K562 (cell line): ENCODE measurements around the gene MACROD2.

ENCODE experiments used
- CBX3 ChIP-seq, 2 experiments: IDR thresholded peaks; 1 replicate in 1 of 2; 2 replicates in 1 of 2; pipeline ENCODE4 v1.6.1; 2012; ENCODE audit warnings: inconsistent platforms in 2 of 2, low read length in 2 of 2, borderline replicate concordance in 1 of 2, control low read depth in 1 of 2
- CTCF ChIP-seq, 3 experiments: IDR thresholded peaks in 2 of 3; conservative IDR thresholded peaks in 1 of 3; 2 replicates each; pipeline ENCODE4 v1.5.1; 2011 to 2012; ENCODE audit warnings: low read length in 3 of 3, mild to moderate bottlenecking in 3 of 3, control low read depth in 2 of 3, improper control_type of control experiment in 1 of 3, inconsistent platforms in 1 of 3, low read depth in 1 of 3, mixed read lengths in 1 of 3, moderate library complexity in 1 of 3; ENCODE audit not compliant: insufficient read depth in 2 of 3
- POLR2A ChIP-seq: fragments of 450-650 bp; conservative IDR thresholded peaks from 2 replicates; pipeline ENCODE4 v1.6.1; 2016
- TF ChIP-seq, protein P1 (sequence below): fragments of 450-650 bp; formaldehyde crosslinking; IDR thresholded peaks from 2 replicates; pipeline ENCODE4 v1.4.0; 2020; ENCODE audit warnings: mild to moderate bottlenecking, mixed read lengths

- TF ChIP-seq CTCF (IDR thresholded peaks at IDR 0.05 in 2 of 3, conservative IDR thresholded peaks at IDR 0.05 in 1 of 3; ENCODE audit: insufficient read depth in 2 of 3, low read depth in 1 of 3, low read length in 3 of 3) (no peak), CBX3 (IDR thresholded peaks at IDR 0.05; ENCODE audit: borderline replicate concordance in 1 of 2, low read length in 2 of 2) (no peak), POLR2A (no peak)
- TF ChIP-seq, protein P1, sequence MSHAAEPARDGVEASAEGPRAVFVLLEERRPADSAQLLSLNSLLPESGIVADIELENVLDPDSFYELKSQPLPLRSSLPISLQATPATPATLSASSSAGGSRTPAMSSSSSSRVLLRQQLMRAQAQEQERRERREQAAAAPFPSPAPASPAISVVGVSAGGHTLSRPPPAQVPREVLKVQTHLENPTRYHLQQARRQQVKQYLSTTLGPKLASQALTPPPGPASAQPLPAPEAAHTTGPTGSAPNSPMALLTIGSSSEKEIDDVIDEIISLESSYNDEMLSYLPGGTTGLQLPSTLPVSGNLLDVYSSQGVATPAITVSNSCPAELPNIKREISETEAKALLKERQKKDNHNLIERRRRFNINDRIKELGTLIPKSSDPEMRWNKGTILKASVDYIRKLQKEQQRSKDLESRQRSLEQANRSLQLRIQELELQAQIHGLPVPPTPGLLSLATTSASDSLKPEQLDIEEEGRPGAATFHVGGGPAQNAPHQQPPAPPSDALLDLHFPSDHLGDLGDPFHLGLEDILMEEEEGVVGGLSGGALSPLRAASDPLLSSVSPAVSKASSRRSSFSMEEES (CRISPR knock-in tag), result no peak
Observed at GRCh38 chr20:14992153-14992552, 996.8 kb downstream of the MACROD2 start.
